ENCODE results near the gene DUSP22.

Gene DUSP22

DNA sequence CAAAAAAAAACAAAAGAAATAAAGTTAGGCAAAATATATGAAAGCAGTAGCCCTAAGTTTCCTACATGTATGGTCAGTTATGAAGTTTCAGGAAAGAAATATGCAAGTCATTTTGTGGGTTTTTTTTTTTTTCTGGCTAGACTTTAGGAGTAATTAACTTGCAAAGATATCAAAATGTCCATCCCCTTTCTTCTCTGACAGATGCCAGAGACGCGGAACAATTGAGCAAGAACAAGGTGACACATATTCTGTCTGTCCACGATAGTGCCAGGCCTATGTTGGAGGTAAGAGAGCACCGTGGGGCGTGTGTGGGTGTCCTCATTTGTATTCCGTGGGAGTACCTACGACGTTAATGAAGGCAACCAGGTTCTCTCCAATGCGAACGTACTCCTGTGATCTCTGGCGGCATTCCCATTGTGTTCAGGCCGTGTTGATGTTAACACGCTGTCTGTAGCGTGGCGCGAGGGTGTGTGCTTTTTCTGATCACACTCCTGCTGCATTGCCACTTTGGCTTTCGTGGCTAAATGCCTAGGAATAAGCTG, 19.5 kb downstream of the DUSP22 start:
- DNase-seq (ENCODE audit: low read depth) = no peak

GRCh38 chr6:313087-313486, 20.8 kb downstream of the DUSP22 start:
- no peak for DNase-seq (ENCODE audit: low read depth)

GRCh38 chr6:313917-314316, 21.6 kb downstream of the DUSP22 start:
- no peak for DNase-seq (ENCODE audit: low read depth)

- no peak for DNase-seq (ENCODE audit: low read depth)
These were observed 22.1 kb downstream of the DUSP22 start for GRCh38 chr6:314377-314776.

DNA sequence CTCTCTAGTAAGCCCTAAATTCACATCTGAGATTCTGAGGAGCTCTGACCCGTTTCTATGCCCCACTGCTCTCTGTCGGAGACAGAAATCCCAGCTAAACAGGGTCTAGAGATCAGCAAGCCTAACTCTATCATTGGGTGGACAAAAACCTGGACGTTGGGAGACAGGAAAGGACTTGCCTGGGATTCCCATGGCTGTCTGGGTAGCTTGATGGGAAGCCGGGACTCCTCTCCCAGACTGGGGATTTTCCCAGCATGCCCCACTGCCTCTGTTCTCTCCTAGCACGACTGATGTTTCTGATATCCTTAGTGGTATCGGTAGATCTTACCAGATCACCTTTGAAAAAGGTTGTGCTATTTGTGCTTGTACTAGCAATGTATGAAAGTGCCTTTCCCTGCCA, 22.9 kb downstream of the DUSP22 start:
- no peak for DNase-seq (ENCODE audit: low read depth)

DNA sequence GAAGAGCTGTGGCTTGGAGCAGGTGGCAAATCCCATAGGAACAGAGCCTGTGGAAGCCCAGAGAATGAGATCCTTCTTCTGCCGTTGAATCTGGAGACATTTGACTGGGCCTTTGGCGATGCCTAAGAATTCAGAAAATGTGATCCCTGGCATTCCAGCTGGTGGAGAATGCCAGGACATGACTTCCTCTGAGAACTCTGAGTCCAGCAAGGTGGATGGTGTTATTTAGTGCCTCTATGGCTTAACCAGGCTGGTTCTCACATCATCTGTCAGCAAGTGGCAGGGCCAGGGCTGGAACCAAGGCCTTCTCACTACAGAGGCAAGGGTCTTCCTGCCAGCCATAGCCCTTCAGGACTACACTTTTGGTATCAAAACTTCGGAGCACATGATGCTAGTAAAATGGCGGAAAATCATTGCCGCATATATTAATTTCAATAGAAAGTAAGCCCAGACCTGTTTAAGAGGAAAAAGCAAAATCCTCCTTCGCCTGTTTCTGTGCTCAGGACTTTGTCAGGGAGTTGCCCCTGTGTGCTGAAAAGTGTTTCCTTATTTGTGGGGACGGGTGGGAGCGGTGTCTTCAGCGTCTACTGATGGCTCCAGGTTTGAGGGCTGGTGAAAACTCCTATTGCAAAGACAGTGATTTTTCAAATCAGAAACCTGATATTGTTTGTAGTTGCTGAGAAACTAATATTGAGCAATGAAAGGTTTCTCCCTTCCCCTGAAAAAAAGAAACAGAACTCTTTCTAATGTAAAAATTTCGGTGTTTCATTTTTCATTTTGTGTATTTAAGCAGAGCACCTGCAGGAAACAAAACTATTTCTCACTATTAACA, 23.9 kb downstream of the DUSP22 start:
- DNase-seq (ENCODE audit: low read depth) = peak; percentile 6

GRCh38 chr6:316753-317038, 24.4 kb downstream of the DUSP22 start:
- DNase-seq (ENCODE audit: low read depth) = no peak

- DNase-seq (ENCODE audit: low read depth) = no peak
These were observed 24.8 kb downstream of the DUSP22 start for GRCh38 chr6:317060-317447.

DNA sequence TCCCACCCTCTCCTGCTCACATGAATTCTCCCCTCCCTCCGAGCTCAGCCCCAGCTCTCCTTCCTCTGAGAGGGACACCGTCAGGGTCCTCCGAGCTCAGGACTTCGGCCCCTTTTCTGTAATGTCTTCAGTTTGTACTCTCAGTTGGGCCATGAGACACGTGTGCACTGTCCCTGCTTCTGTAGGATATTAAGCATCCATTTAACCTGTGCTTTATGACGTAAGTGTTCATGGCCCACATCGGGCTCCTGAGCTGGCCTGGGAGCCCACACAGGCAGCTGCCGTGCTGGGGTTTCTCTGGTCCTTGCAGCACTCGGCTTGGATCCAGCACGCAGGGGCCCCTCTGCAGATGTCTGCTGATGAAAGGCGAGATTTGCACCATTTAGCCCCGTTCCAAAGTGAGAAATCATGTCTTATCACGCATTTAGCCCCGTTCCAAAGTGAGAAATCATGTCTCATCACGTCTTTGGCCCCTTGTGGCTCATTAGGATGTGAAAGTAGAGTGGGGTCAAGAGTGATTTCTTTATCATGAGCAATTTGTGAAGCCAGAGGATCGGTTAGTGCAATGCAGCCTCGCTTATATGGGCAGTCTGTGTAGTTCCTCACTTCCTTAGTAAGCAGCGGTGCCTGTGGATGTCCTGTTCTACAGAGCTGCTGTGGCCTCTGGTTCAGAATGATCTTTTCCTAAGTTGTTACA, 25.3 kb downstream of the DUSP22 start:
- DNase-seq (ENCODE audit: low read depth) = no peak

GRCh38 chr6:318243-318890, 26.1 kb downstream of the DUSP22 start:
- no peak for DNase-seq (ENCODE audit: low read depth)

DNA sequence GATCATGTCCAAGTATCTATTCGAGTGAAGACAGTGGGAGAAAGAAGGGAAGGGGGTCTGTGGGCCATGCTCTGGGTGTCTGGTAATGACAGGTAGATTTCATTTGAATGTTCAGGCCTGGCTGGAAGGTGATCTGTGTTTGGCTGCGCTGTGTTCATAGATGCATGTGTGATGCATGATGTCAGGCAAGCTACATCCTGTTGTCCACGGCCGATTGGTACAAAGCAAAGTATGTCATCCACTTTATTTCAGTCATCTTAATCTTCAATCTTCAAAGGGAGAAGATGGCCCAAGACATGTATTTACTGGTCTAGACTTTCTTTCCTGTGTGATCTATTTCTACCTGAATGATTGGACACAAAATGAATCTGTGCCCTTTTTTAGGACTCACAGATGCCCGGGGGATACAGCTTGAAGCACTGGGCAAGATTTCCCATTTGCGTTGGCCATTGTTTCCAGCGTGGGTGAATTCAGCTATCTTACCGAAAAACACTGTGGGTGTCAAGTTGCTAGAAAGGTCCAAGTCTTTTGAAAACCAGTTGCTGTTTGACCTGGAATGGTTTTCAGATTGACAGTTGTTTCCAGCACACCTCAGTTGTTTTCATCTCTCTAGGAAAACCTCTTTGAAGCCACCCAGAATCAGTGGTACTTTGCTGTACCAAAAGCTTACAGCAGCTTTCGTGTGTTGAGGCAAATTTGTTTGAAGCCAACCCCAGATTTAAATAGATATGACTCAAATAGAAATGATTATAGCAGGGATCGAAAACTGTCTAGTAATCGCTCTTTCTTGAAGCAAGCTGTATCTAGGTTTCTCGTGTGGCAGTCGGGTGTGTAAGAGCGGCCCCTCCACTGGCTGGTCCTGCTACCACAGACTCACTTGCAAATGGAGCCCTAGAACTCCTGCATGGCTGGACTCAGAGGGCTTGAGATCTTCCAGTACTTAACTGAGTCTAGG, 27.2 kb downstream of the DUSP22 start:
- no peak for DNase-seq (ENCODE audit: low read depth)

DNA sequence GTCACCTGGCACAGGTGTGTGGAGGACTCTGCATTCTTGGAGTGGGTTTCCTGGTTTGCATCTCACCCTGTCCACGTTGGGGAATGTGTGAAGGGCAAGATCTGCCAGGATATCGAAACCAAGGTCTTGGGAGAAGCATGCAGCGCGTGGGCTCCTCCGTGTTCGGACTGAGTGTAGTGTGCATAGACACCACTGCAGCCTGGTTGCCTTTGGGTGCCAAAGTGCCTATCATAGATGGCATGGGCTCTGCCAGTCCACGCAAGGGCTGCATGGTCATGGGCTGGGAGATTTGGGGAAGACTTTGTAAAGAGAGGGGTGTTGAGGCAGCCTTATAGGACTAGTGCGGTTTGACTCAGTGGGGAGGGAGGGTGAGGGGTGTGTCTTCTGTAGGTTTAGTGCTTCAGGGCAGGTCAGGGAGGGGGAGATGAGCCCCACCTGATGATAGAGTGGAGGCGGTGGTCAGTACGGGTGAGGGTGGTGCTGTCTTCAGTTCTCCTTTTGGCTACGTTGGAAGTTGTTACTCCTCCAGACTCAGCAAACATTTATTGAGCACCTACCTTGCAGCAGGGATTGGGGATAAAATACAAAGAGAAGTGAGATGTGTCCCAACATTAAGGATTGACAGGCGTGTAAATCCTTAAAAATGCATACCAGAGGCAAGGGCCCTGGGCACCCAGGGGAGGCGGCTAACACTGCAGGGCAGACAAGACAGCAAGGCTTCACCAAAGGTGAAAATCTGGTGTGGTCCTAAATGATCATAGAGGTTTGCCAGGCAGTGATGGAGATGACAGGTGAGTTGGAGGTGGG, 28.3 kb downstream of the DUSP22 start:
- no peak for DNase-seq (ENCODE audit: low read depth)

- no peak for DNase-seq (ENCODE audit: low read depth)
These were observed 28.8 kb downstream of the DUSP22 start for GRCh38 chr6:321158-321438.

GRCh38 chr6:321536-322258, 29.4 kb downstream of the DUSP22 start:
- DNase-seq (ENCODE audit: low read depth) = no peak

DNA sequence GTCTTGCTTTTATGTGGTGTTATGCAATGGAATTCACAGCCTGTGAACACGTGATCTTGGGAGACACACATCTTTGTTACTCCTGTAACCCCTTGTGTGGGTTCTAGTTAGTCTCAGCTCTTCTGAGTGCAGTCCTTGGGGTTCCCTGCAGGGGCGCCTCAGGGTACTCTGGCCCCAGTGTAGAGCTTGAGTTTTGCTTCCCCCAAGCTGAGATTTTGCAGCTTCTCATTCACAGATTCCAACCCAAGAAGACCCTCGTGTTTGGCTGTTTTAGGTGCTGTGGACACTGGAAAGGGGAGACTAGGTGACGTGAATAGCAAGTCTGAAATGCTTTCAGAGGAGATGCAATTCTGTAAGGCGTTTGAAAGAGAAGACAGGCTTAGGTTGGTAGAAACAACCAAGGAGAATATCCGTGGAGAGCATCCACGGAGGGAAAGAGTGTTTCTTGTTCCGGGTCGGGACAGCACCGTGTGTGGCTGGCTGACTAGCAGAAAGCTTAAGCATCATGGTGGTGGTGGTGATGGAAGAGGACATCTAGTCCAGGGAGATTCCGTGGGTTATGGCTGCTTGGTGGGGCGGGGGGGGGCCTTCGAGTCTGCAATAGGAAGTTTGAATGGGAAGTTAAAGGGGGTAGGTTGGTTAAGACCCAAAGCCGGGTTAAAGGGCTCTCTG, 30.1 kb downstream of the DUSP22 start:
- DNase-seq (ENCODE audit: low read depth) = no peak

GRCh38 chr6:322940-323729, 30.8 kb downstream of the DUSP22 start:
- DNase-seq (ENCODE audit: low read depth) = no peak

GRCh38 chr6:323730-324088, 31.4 kb downstream of the DUSP22 start:
- no peak for DNase-seq (ENCODE audit: low read depth)

GRCh38 chr6:324116-324728, 31.9 kb downstream of the DUSP22 start:
- no peak for DNase-seq (ENCODE audit: low read depth)

DNA sequence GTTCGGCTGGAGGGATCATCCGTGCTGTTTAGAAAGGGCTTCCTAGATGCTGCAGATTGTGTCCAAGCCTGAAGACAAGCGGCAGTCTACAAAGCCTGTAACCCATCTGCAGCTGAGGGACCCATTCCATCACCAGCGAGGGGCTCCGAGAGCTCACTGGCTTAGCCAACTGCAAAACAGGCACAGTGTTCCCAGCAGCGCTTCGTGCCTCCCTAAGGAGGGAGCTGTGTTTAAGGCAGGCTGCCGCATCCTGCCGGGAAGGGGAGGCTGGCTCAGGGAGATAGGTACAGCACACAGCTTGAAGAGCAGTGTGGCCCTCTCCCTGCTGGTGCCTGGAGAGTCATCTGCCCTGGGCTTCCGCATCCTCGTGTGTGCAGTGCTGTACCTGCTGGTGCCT, 32.4 kb downstream of the DUSP22 start:
- DNase-seq (ENCODE audit: low read depth) = no peak

All from EH (cell line).